GM12892 (cell line): ENCODE data around the gene CD84.

ENCODE experiments used
- POLR2A ChIP-seq: IDR thresholded peaks from 2 replicates; pipeline ENCODE4 v1.6.1; 2011; ENCODE audit warnings: low read depth, low read length, control low read depth
- POLR2AphosphoS5 ChIP-seq: IDR thresholded peaks from 2 replicates; pipeline ENCODE4 v1.6.1; 2011; ENCODE audit warnings: low read depth, low read length, control low read depth
- TAF1 ChIP-seq: IDR thresholded peaks from 2 replicates; pipeline ENCODE4 v1.6.1; 2011; ENCODE audit warnings: low read depth, mild to moderate bottlenecking, control low read depth, low read length, borderline replicate concordance

DNA sequence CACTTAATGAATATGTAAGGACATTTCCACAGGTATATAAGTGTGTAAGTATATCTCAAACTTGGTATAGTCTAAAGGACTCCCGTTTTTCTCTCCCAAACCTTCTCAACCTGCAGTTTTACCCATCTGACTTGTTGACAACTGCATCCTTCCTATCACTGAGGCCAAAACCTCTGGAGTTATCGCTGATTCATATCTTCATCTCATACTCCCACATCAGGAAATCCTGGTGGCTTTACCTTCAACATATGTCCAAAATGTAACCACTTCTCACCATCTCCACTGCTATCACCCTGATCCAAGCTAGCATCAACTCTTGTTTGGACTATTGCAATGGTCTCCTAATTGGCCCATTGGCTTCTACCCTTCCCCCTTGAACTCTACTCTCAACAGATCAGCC, 86.7 kb downstream of the CD84 start:
- TF ChIP-seq POLR2A: no peak
- no peak for TF ChIP-seq TAF1
- no peak for TF ChIP-seq POLR2AphosphoS5
